DMS 273 treated with DMSO at 0.1 percent for 48 hours (cell line): ENCODE results near the gene C4orf54.

Source experiments
- DNase-seq: peaks from one replicate; lab custom pipeline; 2025; lab: John Stamatoyannopoulos, UW

C4orf54 gene

DNA sequence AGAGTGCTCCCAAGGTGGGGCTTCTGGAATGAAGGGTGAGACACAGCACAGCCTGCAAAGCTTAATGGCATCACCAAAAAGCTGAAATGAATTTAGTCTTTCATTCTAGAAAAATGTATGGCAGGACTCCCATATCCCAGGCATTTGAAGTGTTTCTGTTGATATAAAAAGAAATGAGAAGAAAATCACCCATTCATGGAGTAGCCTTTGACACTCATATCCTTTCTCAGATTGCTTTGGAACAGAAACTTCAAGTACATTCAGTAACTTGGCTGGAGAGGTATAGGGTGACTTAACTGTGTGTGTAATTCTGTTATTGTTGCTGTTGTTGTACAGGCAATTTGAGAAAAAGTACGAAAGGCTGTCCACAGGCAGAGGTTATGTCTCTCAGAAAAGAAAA, 35.3 kb downstream of the C4orf54 start:
- DNase-seq = no peak

DNA sequence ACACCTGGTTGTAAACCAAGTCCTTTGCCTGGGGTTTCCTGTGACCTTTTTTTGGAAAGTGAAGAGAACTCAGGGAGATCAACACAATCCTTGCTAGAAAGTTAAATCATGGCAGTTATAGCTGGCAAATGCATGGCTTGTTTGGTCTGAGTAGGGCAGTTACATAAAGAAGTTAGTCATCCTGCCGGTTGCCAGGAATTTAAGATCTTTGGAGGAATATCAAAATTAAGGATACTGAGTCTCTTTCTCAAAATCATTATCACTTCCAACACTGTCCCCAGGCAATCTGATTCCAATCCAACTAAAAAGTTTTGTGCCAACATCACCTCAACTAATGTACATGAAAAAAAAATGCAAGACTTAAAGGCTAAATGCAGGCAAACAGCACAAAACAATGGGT, 40.3 kb downstream of the C4orf54 start:
- DNase-seq = no peak

DNA sequence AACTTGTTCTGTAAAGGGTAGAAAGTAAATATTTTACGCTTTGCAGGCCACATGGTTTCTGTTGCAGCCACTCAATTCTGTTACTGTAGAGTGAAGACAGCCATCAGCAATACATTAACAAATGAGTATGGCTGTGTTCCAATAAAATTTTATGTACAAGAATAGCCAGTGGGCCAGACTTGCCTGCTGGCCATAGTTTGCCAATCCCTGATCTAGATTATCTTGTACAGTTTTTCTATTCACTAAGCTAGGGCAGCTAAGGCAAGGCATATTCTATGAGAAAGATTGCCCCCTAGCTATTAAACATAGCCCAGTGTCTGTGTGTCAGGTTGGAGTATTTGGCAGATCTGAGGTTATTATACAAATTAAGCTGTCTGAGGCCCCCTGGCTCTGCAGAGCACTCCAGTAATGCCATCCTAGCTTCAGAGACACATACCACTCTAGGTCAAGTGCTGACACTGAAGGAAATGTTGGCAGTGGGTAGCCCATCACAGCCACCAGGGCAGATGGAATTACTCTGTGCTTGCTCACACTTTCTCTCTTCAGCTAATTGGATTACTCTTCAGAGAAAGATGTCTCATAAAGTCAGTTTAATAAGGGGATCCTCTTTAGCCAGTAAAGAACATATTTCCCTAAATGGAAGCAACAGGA, 42.3 kb downstream of the C4orf54 start:
- no peak for DNase-seq

DNA sequence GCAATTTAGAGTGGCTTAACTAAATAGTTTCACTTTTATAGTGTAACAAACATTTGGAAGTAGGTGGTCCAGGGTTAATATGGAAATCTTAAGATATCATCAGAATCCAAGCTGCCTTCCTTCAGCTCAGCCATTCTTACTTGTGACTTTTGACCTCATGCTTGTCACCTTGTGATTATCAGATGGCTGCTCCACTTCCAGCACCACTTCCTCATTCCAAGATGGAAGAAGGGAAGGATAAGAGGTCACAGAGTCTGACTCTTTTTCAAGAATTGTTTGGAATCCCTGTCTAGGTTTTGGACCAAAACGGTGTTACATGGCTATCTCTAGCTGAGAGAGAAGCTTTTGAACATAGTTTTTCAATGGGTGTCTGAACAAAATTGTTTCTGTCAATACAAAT, 43.1 kb downstream of the C4orf54 start:
- no peak for DNase-seq

DNA sequence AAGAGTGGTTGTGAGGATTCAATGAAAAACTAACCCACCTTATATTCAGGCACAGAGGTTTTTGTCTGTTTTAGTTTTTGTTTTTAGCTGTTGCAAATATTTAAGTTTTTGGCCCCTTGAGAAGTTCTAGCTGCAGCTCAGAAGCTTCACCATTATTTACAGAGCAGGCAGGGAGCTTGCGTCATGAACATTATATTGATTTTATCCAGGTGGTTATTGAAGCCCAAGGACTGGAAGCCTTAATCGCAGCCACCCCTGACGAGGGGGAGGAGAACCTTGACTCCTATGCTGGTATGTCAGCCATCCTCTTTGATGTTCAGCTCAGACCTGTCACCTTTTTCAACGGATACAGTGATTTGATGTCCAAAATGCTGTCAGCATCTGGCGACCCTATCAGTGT, 44.9 kb downstream of the C4orf54 start:
- no peak for DNase-seq

DNA sequence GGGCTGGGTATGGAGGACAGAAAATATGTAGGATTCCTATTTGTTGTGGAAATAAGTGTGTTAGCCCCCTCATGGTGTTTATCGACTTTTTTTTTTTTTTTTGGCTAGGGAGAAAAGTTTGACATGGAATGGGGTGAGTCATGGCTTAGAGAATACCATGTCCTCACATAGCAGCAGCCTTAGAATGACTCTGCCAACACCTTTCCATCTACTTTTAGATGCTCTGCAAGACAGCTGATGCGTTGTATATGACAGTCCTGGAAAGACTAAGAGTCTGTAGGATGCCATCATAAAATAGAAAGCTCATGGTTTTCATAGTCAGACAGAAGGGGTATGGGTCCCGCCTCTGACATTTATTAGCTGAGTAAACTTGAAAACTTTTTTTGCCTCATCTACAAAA, 45.3 kb downstream of the C4orf54 start:
- DNase-seq = no peak

DNA sequence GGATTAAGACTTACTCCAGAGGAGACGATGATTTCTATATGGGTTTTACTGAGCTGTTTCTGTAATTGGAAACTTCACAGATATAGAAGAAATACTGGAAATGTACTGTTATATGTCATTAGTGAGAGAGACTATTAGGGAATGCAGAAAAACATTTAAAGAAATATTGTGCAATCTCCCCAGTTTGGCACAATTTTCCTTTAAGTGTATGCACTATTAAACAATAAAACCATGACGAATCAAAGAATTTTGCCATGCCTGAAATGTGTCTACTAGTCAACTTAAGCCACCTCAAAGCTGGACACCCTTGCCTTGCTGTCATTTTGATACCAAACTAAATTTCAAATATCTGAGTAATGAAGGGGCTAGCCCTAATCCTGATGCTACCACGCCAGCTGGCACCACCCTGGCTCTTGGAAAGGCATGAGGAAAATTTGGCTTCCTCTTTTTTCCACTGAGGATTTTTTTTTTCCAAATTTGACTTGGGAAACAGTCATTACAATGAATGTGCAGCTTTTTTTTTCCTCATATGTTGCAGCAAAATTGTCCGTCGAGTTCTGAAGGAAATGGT, 46.9 kb downstream of the C4orf54 start:
- DNase-seq = no peak

DNA sequence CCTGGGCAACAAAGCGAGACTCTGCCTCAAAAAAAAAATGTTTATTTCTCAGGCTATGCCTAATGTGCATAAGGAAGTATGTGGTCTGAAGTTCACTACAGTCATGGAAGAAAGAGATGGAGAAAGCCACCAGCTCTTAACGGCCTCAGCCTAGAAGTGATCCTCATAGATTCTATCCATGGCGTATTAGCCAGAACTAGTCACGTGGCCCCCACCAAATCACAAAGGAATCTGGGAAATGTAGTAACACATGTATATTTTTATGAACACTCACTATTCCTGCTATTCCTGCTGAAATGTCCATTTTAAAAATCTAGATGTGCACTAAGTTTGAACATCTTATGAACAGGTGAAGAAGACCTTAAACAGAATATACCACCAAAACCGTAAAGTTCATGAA, 49.2 kb downstream of the C4orf54 start:
- DNase-seq = no peak
